Skeletal muscle cell (primary cell): ENCODE results near the gene FOXP3.

Source experiments
- DNase-seq: peaks from one replicate; pipeline ENCODE4 v3.0.0-alpha.2; 2010; ENCODE audit warnings: low read depth
- H3K4me3 ChIP-seq: 2 replicates; pipeline ENCODE4 v1.5.1; 2011; ENCODE audit warnings: low read depth, mild to moderate bottlenecking, control low read depth, low read length, moderate library complexity

FOXP3 gene

DNA sequence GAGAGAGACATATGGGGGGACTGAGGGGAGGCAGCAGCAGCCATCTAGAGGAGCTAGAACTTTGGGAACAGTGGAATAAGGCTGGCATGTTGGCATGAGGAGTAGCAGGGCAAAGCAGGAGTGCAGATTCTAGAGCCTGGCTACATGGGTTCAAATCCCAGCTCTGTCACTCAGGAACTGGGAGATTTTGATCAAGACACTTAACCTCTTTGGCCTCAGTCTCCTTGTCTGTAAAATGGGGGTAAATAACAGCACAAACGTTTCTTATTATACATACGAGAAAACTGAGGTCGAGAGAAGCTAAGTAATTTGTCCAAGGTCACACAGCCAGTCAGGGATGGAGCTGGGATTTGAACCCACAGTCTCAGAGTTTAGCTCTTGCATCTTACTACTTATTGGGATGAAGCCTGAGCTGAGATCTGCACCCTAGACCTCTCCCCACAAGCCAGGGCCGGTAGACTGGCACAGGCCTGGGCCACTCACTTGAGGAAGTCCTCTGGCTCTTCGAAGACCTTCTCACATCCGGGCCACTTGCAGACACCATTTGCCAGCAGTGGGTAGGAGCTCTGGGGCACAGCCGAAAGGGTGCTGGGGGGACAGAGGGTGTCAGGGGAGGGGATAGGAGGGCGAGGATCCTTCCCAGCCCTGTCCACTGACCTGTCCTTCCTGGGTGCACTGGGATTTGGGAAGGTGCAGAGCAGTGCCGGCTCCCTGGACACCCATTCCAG, 8.1 kb downstream of the FOXP3 start:
- no peak for DNase-seq
- no peak overlapping the region for H3K4me3 ChIP-seq

DNA sequence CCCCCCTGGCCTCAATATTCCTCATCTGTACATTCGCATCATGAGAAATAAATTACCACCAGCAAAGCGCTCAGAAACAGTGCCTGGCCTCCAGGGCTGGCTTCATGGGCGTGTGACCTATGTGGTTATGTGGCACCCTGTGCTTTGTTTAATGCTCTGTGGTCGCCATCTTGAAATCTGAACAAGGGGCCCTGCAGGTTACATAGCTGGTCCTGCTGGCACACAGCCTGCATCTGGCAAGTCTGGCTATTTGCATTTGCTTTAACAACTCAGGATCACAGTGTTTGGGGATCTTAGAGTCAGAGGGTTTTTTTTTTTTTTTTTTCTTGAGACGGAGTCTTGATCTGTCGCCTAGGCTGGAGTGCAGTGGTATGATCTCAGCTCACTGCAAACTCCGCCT, 9.9 kb downstream of the FOXP3 start:
- no peak overlapping the region for H3K4me3 ChIP-seq
- no peak for DNase-seq

DNA sequence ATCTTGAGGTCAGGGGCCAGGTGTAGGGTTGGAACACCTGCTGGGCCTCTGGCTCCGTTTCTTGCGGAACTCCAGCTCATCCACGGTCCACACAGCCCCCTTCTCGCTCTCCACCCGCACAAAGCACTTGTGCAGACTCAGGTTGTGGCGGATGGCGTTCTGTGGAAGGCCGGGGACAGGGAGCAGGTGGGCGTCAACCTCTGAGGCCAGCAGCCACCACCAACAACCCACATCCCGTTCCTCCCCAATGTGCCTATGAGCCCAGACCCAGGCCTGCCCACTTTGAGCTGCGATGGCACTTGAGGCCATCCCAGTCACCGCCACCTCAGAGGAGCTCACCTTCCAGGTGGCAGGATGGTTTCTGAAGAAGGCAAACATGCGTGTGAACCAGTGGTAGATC, 13.2 kb downstream of the FOXP3 start:
- DNase-seq, result no peak
- no peak overlapping the region for H3K4me3 ChIP-seq

DNA sequence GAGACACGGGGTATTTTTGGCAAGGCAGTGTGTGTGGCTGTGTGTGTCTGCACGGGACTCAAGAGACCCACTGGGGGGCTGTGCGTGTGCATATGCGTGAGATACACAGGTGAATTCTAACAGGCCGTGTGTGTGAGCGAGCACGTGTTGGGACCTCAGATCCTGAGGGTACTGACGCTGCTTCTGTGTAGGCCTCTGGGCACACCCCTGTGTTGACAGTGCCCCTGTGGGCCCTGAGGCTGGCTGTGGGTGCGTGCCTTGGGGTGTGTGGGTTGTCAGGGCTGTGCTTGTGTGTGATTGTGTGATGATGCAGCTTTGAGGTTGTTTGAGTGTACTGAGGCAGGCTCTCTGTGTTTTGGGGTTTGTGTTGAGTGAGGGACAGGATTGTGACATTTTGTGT, 13.9 kb downstream of the FOXP3 start:
- no peak overlapping the region for H3K4me3 ChIP-seq
- DNase-seq, result no peak

DNA sequence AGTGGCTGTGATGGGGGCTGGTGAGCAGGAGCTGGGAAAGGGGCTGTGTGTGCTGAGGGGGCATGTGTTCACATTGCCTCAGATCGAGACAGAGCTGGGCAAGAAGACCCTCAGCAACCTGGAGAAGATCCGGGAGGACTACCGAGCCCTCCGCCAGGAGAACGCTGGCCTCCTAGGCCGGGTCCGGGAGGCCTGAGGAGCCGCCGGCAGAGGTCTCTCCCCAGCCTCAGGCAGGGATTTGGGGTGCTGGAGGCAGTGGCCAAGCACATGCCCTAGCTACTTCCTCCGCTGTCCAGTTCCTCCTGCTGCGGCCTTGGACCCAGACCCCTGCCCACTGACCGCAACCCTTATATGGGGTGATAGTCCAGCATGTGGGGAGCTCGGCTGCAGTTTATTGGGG, 14.4 kb downstream of the FOXP3 start:
- DNase-seq, result no peak
- H3K4me3 ChIP-seq, result no peak overlapping the region

DNA sequence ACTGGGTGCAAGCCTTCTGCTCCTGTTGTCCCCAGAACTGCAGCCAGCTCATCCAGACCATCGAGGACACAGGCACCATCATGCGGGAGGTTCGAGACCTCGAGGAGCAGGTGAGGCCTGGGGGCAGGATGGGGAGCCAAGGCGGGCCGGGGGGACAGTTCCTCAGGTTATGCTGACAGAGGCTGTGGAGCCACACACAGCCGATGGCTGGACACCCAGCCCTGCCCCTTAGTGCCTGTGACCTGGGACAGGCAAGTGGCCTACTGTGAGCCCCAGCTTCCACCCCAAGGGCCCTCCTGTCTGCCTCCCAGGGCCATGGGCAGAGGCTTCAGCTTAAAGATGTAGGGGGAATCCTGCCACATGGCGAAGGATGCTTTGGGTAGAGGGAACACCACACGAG, 14.9 kb downstream of the FOXP3 start:
- no peak for DNase-seq

DNA sequence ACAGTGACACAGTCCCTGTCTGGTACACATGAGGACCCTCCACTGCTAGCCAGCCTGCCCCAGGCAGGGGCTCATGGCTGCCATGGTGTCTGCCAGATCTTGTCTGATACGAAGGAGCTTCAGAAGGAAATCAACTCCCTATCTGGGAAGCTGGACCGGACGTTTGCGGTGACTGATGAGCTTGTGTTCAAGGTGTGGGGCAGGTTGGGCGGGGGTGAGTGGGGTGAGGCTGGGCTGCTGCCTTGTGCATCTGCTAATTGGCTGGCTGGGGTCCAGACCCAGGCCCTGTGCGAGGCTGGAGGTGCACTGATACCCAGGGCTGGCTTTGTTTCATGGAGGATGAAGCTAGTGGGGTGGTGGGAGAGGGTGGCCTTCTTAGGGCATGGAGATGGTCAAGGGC, 15.4 kb downstream of the FOXP3 start:
- H3K4me3 ChIP-seq, result no peak overlapping the region
- no peak for DNase-seq

More for the DNA sequence above, 14.9 kb downstream of the FOXP3 start:
- no peak overlapping the region for H3K4me3 ChIP-seq

DNA sequence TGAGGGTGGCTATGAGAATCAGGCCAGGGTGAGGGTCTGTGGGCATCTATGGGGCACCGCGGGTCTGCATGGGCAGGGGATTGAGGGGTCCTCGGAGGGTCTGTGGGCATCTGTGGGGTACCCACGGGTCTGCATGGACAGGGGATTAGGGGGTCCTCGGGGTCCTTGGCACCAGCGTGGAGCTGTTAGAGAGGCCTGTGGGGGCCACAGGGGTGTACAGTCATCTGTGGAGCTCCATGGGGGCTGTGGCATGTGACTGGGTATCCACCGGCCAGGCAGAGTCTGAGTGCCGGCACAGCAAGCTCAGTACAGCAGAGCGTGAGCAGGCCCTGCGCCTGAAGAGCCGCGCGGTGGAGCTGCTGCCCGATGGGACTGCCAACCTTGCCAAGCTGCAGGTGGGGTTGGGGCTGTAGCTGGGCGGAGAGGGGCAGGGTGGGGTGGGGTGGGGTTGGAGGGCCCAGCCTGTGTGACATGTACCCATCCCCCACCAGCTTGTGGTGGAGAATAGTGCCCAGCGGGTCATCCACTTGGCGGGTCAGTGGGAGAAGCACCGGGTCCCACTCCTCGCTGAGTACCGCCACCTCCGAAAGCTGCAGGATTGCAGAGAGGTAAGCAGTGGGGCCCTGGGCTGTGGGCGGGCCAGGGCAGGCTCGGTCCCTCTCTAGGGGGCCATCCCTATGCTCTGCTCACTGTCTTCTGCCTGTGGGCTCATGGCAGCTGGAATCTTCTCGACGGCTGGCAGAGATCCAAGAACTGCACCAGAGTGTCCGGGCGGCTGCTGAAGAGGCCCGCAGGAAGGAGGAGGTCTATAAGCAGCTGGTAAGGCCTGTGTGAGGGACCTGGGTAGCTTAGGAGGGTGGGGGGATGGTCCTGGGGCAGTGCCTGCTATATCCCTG, 16.3 kb downstream of the FOXP3 start:
- DNase-seq, result no peak
- no peak overlapping the region for H3K4me3 ChIP-seq

DNA sequence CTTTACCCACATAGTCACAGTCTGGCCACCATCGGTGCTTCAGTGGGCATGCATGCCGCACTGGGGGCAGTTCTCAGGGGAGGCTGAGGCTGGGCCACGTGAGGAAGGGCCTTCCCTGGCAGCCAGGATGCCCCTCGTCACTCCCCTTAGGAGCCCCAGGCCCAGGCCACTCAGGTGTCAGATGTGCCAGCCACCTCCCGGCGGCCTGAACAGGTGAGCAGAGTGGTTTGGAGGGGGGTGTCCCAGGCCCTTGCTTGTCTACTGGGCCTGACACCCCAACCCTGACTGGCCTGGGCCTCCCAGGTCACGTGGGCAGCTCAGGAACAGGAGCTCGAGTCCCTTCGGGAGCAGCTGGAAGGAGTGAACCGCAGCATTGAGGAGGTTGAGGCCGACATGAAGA, 17.2 kb downstream of the FOXP3 start:
- H3K4me3 ChIP-seq, result no peak overlapping the region
- DNase-seq, result no peak

DNA sequence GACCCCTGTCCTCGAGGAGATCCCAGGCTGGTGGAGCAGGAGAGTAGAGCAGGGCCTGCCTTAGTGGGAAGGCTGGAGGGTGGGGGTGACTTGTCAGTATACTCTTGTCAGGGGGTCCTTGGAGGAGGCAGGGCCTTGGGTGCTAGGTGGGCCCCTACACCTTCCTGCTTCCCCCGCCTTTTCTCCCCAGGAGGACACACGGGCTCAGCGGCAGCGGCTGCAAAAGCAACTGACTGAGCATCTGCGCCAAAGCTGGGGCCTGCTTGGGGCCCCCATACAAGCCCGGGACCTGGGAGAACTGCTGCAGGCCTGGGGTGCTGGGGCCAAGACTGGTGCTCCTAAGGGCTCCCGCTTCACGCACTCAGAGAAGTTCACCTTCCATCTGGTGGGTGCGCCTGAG, 18.0 kb downstream of the FOXP3 start:
- H3K4me3 ChIP-seq, result no peak overlapping the region
- no peak for DNase-seq

DNA sequence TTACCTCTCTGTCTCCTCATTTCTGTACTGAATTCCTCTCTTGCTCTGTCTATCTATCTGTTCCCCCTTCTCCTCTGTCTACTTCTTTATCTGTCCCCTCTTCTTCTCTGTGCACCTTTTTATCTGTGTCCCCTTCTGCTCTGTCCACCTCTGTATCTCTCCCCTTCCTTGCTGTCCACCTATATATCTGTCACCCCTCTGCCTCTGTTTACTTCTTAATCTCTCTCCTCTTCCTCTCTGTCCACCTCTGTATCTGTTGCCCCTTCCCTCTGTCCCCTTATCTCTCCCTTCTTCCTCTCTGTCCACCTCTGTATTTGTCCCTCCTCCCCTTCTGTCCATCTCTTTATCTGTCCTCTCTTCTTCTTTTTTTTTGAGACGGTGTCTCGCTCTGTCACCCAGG, 20.3 kb downstream of the FOXP3 start:
- DNase-seq, result no peak

DNA sequence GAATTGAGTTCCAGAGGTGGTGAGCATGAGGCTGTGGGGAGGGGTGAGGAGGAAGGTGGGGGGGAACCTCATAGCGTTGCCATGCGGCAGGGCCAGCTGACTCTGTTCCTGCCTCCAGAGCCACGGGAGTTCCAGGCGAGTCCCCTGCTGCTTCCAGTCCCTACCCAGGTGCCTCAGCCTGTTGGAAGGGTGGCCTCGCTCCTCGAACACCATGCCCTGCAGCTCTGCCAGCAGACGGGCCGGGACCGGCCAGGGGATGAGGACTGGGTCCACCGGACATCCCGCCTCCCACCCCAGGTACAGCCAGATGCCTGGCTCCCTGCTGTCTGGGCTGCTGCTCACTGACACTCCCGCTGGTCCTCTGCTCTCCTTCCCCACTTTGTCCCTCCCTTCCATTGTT, 21.3 kb downstream of the FOXP3 start:
- no peak for DNase-seq
- no peak overlapping the region for H3K4me3 ChIP-seq

More for the DNA sequence above, 20.3 kb downstream of the FOXP3 start:
- H3K4me3 ChIP-seq, result no peak overlapping the region

DNA sequence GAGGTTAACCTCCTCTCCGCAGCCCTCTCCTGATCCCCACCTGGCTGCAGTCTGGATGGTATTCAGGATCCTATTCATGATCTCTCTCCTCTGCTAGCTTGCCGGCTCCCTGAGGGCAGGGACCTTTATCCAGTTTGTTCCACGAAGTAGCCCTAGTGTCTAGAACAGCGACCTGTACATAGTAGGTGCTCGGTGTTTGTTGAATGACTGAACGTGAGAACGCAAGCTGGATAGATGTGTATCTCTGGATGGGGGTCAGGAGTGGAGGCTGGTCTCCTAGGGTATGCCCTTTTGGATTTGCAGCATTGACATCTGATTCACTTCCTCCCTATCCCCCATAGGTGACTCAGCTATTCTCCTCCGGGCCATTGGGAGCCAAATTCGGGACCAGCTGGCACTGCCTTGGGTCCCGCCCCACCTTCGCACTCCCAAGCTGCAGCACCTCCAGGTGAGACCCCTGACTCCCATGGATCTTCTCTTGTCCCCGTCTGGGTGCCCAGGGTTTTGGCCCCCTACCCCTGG, 21.9 kb downstream of the FOXP3 start:
- H3K4me3 ChIP-seq, result no peak overlapping the region
- no peak for DNase-seq

DNA sequence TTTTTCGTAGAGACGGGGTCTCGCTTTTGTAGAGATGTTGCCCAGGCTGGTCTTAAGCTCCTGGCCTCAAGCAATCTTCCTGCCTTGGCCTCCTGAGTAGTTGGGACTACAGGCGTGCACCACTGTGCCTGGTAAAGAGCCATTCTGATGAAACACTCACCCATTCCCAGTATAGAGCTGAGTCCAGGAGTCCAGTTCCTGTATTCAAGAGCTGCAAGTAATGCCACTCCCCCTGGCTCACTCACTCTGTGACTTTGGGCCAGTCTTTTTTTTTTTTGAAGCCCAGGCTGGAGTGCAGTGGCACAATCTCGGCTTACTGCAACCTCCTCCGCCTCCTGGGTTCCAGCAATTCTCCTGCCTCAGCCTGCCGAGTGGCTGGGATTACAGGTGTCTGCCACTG, 25.8 kb downstream of the FOXP3 start:
- no peak overlapping the region for H3K4me3 ChIP-seq
- DNase-seq, result no peak

DNA sequence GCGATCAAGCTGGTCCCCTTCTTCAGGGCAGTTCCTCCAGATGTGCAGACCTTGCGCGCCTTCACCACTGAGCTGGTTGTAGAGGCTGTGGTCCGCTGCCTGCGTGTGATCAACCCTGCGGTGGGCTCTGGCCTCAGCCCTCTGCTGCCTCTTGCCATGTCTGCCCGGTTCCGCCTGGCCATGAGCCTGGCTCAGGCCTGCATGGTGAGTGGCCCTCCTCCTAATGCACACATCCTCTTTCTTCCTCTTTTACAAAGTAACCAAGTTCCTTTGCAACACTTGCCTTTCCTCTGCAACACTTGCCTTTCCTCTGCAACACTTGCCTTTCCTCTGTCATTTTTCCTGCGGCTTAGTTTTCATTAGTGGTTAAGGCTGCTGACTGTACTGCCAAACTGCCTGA, 27.4 kb downstream of the FOXP3 start:
- no peak for DNase-seq
- no peak overlapping the region for H3K4me3 ChIP-seq

DNA sequence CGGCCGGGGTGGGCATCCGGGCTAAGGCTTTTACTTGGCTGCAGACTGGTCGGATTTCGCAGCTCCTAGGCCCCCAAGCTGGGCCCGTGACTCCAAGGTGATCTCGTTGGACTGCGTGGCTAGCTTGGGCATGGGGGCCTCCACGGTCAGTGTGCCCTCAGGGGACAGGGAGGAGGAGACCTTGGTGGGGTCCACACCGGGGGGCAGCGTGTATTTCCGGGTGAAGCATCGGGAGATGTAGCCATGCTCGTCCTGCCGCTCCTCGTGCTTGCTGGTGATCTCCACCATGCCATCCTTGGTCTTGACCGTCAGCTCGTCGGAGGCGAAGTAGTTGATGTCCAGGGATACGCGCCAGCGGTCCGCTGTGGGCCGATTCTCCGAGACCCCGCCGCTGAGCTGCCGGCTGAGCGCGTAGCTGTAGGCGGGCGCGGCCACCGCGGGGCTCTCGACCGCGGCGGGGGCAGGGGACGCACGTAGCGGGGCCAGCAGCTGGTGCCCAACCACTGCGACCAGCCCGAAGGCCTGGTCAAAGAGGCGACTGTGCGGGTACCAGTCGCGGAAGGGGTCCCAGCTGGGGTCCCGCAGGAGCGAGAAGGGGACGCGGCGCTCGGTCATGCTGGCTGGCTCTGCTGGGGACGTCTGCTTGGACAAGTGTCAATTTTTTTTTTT, 30.5 kb downstream of the FOXP3 start:
- H3K4me3 ChIP-seq, result no peak overlapping the region
- DNase-seq, result no peak

DNA sequence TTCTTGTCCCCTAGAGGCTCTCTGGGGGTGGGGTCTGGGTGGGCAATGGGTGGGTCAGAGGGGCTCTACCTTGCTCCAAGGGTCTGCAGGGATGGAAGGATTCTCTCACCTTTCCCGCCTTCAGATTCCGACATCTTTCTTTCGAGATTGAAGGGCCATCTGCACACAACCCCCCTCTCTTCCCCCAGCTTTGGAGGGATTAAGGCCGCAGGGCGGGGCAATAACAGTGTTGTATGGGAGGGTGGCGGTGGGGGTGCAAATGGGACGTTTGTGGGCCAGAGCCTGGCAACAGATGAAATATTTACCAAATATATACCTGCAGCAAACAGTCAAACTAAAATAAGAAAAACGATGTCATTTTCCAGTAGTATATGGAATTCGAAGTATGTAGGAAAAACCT, 31.3 kb downstream of the FOXP3 start, which contains the start of gene CACNA1F:
Gene CACNA1F, minus strand, starts transcription at position 165 of the 400 bp plus-strand sequence. Its CDS starts 31 bp downstream, at position 134.
- H3K4me3 ChIP-seq, result no peak within 1 kb of the TSS

DNA sequence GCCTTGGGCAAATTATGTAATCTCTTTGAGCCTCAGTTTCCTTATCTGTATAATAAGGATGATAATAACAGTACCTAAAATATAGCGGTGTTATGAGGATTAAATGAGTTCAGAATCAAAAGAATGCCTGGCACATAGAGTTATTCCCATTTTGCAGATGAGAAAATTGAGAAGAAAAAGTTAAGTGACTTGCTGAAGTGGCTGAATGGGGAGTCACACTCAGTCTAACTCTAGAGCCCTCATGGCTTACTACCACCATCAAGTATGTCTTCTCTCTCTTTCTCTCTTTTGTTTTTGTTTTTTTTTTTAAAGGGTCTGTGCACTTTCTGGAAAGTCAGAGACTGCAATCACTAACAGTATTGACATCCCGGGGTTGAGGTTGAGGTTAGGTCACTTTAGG, 32.0 kb downstream of the FOXP3 start:
- DNase-seq, result no peak
- no peak overlapping the region for H3K4me3 ChIP-seq

More for the DNA sequence above, 31.3 kb downstream of the FOXP3 start, which contains the start of gene CACNA1F:
- no peak for DNase-seq

DNA sequence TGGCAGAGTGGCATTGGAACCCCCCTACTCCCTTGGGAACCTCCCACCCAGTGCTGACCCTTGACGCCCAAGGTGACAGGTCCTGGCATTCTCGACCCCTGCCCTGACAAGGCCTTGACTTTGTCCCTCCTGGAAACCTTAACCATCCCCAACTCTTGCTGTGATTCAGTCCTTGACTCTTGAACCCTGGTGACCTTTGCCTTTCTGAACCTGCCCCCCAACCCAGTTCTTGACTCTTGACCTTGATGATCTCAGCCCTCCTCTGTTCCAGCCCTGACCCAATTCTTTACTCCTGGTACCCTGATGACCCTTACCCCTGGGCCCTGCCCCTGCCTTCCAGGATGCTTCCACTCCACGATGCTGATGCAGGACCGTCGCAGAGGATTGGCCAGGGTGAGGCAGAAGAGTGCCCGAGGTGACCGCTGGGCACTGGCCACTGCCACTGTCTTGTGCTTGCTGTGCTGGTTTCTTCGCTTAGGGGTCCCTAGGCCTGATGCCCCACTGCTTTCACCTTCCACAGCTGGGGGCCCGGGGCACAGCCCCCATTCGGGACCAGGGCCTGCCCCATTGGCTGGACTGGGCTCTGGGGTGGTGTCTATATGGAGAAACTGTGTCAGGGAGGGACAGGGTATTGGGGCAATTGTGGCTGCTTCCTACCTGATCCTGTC, 33.0 kb downstream of the FOXP3 start:
- no peak for DNase-seq
- H3K4me3 ChIP-seq, result no peak overlapping the region
